NCI-H748 (cell line): ENCODE measurements around the gene EPHB1.

Experiments used
- DNase-seq: peaks from one replicate; lab custom pipeline; 2025; ENCODE audit not compliant: unreplicated experiment; lab: John Stamatoyannopoulos, UW

EPHB1 gene

GRCh38 chr3:135272026-135272669 is 477.1 kb downstream of the EPHB1 start:
- peak; percentile 98 for DNase-seq

DNA sequence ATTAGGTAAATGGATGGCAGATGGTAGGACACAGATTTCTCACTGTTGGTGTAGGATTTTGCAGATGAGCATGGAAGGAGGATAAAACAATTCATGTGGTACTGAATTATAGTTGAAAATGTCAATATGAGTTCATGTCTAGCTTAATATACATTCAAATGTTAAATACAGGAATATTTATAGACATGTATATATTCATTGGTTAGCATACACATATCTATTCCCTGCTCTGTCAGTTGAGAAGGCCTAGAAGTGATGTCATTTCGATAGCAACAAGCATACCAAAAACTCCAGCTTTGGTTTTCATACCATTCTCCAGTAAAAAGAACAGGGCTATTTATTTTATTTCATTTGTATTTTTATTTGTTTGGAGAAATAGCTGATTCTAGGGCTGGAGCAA is 497.1 kb downstream of the EPHB1 start:
- no peak for DNase-seq

GRCh38 chr3:135301670-135302069 is 506.6 kb downstream of the EPHB1 start:
- no peak for DNase-seq

- no peak for DNase-seq
Observed at GRCh38 chr3:135304378-135304777, 509.3 kb downstream of the EPHB1 start.
